COLO668 (cell line): ENCODE results near the gene ASB7.

Source experiments
- DNase-seq: peaks from one replicate; lab custom pipeline; 2025; ENCODE audit not compliant: unreplicated experiment; lab: John Stamatoyannopoulos, UW

ASB7 gene

GRCh38 chr15:100683434-100683833 lies 81.0 kb downstream of the ASB7 start:
- no peak for DNase-seq

GRCh38 chr15:100684591-100684990 lies 82.2 kb downstream of the ASB7 start:
- DNase-seq = no peak

GRCh38 chr15:100686021-100686724 lies 83.8 kb downstream of the ASB7 start:
- DNase-seq = no peak

- DNase-seq = no peak
Measured at GRCh38 chr15:100686725-100687473, 84.5 kb downstream of the ASB7 start.

- no peak for DNase-seq
Measured at GRCh38 chr15:100687582-100688141, 85.3 kb downstream of the ASB7 start.

GRCh38 chr15:100688549-100689120 lies 86.2 kb downstream of the ASB7 start:
- no peak for DNase-seq

- no peak for DNase-seq
Measured at GRCh38 chr15:100689131-100689899, 86.9 kb downstream of the ASB7 start.

- no peak for DNase-seq
Measured at GRCh38 chr15:100690032-100690794, 87.8 kb downstream of the ASB7 start.

- no peak for DNase-seq
Measured at GRCh38 chr15:100690795-100691158, 88.4 kb downstream of the ASB7 start.

GRCh38 chr15:100691321-100691720 lies 88.9 kb downstream of the ASB7 start:
- no peak for DNase-seq

- DNase-seq = no peak
Measured at GRCh38 chr15:100692246-100692645, 89.9 kb downstream of the ASB7 start.

GRCh38 chr15:100692671-100693070 lies 90.3 kb downstream of the ASB7 start:
- no peak for DNase-seq

GRCh38 chr15:100693451-100693850 lies 91.1 kb downstream of the ASB7 start:
- no peak for DNase-seq

GRCh38 chr15:100694381-100695021 lies 92.1 kb downstream of the ASB7 start:
- DNase-seq = no peak

GRCh38 chr15:100695048-100695447 lies 92.7 kb downstream of the ASB7 start:
- DNase-seq = no peak

- DNase-seq = no peak
Measured at GRCh38 chr15:100696452-100696851, 94.1 kb downstream of the ASB7 start.
